HT1080 (cell line): Measurements from ENCODE around the gene CCM2L. TPM values are rescaled to one million over a fixed set of nuclear protein-coding genes. Genes with fewer than 3 reads are reported as not detected.

Experiments
- DNase-seq: peaks from one replicate; pipeline ENCODE4 v3.0.0-alpha.2; 2015; ENCODE audit warnings: low read depth
- total RNA-seq: library from RNA; depleted of rRNA; stranded (reverse); fragments of >200 nt; shearing (Covaris generic); gene quantifications from 2 replicates; pipeline ENCODE4 v1.2.3, GENCODE V29; 2014

The CCM2L gene
- total RNA-seq, 1 experiment from 2014 or later: not detected

DNA sequence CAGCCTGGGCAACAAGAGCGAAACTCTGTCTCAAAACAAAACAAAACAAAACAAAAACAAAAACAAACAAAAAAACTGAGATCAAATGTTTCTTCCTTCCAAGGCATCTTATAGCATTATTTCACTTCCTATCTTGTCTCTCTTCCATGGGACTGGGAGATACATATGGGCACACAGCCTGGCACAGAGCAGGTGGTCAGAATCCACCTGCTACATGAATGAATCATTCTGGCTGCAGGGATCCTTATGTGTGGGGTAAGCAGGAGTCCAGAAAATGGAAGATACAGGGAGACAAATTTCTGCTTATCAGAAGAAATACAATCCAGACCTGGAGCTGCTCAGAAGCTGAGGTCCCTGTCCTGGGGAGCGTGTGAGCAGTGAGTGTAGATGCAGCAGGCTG lies 18.2 kb upstream of the CCM2L start:
- no peak for DNase-seq

DNA sequence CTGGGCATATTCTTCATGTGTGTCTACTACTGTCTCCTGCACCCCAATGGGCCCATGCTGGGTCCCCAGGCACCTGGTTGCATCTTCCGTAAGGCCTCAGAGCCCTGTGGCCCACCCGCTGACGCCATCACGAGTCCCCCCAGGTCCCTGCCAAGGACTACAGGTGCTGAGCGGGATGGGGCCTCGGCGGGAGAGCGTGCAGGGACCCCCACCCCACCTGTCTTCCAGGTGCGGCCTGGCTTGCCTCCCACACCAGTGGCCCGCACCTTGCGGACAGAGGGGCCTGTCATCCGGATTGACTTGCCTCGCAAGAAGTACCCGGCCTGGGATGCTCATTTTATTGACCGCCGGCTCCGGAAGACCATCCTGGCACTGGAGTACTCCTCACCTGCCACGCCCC lies 13.2 kb upstream of the CCM2L start:
- DNase-seq: no peak

DNA sequence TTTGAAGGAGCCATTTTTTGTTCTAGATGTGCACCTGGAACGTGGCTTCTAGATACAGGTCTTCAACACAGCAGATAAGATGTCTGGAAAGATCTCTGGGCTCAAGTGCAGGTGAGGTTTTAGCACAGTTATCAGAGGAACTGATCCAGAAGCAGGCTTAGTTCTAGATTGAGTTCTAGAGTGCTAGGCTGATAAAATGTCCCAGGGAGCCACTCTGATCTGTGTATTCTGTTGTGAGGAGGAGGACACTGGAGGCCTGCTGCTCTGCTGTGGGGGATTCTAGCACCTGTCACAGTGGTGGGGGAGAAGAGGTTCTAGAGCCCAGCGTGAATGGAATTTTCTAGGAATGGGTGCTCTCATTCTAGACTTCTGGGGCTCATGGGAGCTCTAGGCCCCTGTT lies 12.0 kb upstream of the CCM2L start:
- no peak for DNase-seq

DNA sequence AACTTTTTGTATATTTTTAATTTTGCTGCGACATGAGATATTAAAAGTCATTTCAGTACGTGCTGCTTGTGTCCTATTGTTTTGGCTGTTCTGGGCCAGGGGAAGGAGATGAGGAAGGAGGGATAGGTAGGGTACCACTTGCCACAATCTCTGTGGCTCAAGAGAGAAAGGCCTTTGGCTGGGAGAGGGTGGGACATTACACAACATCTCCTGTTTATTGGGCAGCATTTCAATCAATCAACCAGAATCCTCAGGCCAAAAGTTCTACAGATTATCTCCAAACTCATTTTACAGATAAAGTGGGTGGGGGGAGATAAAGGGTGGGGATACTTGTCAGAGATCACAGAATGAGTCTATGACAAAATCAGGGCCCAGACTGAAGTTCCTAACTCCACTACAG lies 6.9 kb upstream of the CCM2L start:
- DNase-seq: no peak

DNA sequence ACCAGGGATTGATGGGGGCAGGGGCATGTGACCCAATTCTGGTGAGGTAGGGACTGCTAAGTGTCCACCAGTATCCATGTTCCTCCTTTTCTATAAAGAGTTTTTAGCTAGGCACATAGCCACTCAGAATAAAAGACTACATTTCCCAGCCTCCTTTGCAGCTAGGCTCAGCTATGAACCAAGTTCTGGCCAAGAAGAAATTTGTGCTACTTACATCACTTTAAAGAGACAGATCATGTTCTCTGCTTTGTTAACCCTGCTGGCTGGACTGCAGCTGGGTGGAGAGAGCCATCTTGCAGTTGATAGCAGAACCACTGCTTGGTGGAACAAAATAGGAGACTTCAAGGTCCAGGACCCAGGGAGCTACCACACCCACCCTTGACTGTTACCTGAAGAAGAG lies 5.3 kb upstream of the CCM2L start:
- DNase-seq: peak; percentile 35

DNA sequence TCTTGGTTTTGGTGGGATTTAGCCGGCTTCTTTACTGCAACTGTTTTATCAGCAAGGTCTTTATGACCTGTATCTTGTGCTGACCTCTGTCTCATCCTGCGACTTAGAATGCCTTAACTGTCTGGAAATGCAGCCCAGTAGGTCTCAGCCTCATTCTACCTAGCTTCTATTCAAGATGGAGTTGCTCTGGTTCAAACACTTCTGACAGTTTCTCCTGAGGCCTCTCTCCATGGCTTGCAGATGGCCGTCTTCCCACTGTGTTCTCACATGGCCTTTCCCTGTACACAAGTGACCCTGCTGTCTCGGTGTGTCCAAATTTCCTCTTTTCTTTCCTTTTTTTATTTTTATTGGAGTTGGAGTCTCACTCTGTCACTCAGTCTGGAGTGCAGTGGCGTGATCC lies 4.2 kb upstream of the CCM2L start:
- DNase-seq: no peak

DNA sequence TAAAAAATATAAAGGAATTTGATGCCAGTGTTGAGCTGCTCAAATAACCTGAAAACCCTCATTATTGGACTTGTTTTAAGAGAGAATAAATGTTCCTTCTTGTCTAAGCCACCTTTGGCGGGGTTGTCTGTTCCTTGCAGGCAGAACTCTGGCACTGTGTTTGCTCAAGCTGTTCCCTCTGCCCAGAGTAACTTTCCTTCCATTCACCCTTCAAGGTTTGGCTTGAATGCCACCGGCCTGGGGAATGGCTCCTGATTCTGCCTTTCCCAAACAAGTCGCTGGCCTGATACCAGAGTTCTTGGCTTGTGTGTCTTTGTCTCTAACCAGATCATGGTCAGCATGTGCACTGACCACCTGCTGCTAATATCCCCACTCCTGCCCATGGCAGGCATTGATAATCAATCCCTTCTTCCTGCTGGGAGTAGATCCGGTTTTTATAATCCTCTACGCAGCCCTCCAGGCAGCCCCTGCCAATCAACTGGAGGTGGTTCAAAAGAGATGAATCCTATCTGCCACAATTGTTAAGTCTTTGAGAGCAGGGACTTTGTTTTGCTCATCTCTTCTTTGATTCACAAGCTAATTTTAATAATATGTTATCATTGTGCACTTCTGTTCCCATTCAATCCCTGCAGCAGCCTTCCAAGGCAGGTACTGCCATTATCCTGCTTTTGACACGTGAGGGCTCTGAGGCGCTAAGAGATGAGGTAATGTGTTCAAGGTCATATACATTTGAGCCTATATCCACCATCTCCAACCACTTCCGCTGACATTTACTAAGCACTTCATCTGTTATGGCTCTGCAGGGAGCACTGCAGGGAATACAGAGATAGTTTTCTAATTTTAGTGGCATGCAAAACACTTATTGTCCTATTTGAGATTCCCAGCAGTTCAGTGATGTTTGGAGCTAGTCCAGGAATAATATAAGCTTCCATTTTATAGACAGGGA lies 3.1 kb upstream of the CCM2L start:
- no peak for DNase-seq

DNA sequence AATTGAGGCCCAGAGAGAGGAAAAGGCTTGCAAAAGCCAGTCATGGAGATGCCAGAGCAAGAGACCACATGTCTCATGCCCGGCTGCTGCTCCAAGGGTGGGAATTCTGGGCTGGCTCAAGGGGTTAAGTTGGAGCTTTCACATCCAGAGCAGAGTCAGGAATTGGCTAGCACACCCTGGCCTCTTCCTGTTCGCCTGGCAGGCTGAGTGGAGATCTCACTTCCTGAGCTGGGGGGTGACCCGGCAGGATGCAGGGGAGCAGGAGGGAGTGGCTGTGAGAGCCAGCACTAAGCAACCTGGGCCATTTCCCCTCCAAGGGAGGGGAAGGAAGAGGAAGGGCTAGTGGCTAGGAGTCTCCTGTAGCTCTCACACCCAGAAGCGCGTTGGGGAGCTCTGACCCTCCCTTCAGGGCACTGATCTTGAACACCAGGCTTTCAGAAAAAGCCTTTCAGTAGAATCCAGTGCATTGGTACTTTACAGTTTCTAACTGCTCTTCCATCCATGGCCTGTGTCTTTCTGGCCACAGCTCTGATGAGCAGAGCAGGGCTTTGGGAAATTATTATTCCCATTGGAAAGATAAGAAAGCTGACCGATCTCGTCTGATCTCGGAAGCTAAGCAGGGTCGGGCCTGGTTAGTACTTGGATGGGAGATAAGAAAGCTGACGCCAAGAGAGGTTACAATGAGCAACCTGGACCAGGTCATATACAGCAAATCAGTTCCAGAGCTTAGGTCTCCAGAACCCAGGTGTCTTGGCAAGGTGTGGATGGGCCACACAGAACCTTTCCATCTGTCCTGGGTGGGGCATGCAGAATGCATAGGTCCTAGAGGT lies 2.2 kb upstream of the CCM2L start:
- peak; percentile 70 for DNase-seq

DNA sequence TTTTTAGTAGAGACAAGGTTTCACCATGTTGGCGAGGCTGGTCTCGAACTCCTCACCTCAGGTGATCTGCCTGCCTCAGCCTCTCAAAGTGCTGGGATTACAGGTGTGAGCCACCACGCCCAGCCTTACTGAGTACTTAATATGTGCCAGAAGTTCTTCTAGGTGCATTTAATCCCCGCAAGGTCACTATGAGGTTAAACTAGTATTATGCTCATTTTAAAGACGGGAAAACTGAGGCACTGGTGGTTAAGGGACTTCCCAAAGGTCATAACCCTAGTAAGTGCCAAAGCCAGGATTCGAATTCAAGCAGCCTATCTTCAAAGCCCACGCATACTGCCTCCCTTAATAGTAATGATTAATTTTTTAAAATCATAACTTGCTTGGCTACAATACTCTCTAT lies 674 bp upstream of the CCM2L start:
- no peak for DNase-seq

DNA sequence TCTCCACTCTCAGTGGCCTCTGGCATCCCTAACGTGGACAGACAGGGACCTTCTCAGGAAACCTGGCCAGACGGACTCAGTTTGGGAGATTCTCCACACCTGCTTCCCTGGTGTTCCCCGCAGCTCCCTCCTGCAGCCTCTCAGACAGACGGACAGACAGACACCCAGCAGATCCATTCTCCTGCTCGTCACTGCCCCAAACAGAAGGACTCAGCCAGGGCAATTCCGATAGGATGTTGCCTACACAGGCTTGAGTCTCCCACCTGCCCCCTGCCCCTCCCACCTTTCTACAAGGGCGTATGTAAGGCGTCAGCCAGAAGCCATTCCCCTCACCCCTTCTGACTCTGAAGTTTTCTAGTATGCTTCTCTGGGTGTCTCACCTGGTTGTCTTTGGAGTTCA lies 428 bp downstream of the CCM2L start:
- no peak for DNase-seq

DNA sequence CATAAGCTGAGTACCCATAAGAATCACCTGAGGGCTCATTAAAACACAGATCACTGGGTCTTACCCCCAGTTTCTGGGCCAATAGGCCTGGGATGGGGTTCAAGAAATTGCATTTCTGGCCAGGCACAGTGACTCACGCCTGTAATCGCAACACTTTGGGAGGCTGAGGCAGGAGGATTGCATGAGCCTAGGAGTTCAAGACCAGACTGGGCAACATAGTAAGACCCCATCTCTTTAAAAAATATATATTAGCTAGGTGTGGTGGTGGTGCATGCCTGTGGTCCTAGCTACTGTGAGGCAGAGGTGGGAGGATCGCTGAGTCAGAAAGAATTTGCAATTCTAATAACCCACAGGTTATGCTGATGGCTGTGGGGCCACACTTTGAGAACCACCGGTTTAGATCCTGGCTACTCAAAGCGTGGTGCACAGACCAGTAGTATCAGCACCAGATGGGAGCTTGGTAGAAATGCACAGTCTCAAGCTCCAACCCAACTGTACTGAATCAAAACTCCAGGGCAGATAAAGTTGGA lies 2.0 kb downstream of the CCM2L start:
- DNase-seq: no peak

DNA sequence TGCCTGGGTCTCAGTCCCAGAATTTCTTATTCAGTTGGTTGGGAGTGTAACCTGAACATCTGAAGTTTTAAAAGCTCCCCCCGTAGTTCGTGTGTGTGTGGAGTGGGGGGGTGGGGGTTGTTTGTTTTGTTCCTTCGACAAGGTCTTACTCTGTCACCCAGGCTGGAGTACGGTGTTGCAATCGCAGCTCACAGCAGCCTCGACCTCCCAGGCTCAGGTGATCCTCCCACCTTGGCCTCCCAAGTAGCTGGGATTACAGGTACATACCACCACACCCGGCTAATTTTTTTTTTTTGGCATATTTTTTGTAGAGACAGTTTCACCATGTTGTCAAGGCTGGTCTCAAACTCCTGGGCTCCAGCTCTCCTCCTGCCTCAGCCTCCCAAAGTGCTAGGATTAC lies 3.1 kb downstream of the CCM2L start:
- DNase-seq: no peak

DNA sequence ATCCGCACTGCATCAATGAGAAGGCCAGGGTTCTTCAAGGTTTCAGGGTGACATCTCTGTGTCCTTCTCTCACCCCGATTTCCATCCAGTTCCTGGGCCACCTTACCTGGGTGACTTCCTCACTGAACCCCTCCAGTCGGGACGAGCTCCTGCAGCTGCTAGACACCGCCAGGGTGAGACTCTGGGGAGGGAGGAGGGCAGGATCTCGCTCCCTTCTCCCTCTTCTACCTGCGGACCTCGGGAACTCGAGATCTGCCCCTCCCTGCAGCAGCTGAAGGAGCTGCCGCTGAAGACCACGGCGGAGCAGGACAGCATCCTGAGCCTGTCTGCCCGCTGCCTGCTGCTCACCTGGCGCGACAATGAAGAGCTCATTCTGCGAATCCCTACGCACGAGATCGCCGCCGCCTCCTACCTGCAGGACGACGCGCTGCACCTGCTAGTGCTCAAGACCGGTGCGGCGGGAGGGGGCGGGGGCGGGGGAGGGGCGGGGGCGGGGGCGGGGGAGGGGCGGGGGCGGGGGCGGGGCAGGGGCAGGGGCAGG lies 7.5 kb downstream of the CCM2L start:
- no peak for DNase-seq

DNA sequence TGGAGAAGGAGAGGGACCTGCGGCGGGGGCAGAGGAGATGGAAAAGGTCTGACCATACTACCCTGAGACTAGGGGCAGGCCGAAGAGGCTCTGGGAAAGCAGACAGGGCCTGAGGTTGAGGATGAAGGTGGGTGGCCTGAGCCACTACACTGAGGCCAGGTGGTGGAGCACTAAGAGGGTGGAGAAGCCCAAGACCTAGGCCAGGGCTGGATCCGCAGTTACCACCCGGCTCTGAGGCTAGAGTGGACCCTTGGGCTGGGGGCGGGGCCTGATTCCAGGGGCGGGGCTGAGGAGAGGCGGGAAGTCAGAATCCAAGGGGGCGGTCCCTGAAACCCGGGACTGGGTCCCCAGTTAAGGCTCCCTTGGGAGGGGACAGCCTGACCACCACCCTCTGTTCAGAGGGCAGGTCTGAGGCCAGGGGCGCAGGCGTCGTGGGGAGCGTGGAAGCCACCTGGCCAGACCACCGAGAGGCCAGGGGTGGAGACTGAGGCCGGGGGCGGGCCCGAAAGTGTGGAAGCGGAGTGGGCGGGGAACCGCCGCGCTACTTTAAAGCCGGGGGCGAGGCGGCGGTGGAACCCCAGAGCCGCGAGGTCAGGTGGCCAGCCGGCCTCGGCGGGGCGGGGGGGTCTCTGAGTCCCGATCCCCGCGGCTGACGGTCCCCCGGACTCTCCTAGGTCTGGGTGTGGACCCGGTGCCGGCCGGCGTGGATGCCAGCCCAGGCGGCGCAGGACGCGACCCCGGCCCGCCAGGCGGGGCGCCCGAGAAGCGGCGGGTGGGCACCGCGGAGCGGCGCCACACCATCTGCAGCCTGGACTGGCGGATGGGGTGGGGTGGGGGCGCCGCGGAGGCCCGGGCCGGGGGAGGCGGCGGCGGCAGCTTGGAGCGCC lies 8.3 kb downstream of the CCM2L start:
- DNase-seq: peak; percentile 7

DNA sequence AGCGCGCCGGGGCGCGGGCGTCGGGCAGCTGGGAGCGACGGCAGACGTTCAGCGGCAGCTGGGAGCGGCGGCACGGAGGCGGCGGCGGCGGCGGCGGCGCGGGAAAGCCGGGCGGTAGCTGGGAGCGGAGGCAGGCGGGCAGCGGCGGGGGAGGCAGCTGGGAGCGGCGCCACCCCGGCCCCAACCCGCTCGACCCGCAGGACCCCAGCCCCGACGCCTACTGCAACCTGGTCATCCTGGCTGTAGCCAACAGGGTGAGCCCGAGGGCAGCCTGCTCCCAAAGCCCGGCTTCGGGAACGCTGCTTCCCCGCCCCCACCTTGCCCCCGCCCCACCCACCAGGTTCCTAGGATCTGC lies 8.9 kb downstream of the CCM2L start:
- DNase-seq: no peak

DNA sequence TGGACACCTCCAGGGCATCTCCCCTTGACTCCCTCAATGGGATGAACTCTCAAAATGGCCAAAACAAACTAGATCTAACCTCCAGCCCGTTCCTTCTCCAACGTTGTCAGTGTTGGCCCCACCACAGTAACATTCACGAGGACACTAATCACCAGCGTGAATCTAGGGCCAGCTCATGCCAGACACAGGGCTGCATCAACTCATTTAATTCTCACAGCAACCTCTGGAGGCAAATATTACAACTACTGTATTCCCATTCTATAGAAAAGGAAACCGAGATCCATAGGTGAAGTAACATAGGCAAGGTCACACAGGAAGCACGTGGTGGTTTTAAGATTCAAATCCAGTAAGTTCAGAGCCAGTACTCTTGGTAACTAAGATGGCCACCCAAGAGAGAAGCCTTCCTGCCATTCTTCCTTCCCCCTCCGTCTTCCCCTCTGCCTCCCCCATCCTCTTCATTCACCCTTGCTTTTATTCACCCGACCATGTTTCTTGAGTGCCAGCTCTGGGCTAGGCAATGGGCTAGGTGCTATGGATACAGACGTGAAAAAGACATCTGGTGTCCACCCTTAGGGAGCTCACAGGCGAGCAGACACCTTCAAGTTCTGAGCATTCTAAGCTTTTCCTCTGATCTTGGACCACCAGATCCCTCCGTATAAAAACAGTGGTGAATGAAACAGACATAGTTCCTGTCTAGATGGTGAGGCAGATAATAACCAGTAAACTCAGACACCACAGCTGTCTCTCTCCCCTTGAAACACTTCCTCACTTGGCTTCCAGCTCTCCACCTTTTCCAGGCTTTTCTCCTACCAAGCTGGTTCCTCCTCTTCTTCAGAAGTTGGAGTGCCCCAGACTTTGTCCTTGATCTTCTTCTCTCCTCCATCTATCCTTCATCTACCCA lies 9.6 kb downstream of the CCM2L start:
- no peak for DNase-seq

DNA sequence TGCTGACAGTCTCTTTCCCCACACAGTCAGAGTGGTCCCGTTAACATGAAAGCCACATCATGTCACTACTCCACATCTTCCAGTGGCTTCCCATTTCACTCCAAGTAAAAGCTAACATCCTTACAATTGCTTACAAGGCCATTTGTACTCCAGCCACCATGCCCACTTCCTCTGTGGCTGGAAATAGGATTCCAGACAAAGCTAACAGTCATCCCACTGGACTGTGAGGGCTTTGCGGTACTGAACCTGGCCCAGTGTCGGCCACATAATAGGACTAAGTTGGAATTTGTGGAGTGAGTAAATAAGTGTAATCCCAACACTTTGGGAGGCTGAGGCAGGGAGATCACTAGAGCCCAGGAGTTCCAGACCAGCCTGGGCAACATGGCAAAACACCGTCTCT lies 10.9 kb downstream of the CCM2L start:
- DNase-seq: peak; percentile 48

DNA sequence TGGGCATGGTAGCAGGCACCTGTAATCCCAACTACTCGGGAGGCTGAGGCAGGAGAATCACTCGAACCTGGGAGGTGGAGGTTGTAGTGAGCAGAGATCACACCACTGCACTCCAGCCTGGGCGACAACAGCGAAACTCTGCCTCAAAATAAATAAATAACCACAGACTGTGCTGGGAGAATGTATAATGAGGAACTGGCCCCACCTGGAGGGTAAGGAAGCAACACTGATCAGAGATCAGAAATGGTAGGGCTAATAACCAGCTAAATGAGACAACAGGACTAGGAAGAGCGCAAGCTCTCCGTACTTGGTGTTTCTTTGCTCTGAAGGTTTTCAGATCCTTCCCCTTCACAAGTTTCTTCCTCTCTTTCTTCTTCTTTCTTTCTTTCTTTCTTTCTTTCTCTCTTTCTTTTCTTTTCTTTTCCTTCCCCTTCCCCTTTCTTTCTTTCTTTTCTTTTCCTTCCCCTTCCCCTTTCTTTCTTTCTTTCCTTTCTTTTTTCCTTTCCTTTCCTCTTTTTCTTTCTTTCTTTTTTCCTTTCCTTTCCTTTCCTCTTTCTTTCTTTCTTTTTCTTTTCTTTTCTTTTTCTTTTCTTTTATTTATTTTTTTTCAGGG lies 14.6 kb downstream of the CCM2L start:
- DNase-seq: no peak

DNA sequence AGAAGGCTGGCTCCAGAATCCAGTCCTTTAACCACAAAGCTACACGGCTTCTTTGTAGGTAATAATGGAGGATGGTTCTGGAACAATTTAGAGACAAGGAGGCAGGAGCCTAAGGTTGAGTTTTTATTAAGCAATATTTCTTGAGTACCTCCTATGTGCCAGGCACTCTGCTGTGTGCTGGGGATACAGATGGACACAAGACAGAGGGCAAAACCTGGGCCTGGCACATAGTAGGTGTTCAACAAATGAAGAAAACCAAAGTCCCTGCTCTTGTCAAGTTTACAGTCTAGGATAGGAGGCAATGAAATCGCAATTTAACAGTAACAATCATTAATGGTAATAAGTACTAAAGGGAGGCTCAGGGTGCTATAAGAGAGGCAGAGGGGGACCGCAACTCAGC lies 17.4 kb downstream of the CCM2L start:
- no peak for DNase-seq
